GM21423 (cell line): ENCODE measurements around the gene MPZL2.
"Not testable (repeated sequence)": the region's sequence is repeated elsewhere in the genome, so short reads cannot be mapped to it uniquely, and the experiment has no call there.

Source experiments
- ATAC-seq: cut with Tn5 transposase; IDR thresholded peaks from one replicate; pipeline ENCODE4 v1.9.1; 2021; ENCODE audit warnings: mild to moderate bottlenecking, moderate library complexity; ENCODE audit not compliant: unreplicated experiment

The MPZL2 gene

GRCh38 chr11:118263695-118264568 is at the start of gene MPZL2:
Gene MPZL2, minus strand, starts transcription at chr11:118264297. Its CDS starts 144 bp downstream, at chr11:118264153.
- ATAC-seq = no peak

GRCh38 chr11:118313242-118313641 is 49.1 kb upstream of the MPZL2 start:
- no peak for ATAC-seq

DNA sequence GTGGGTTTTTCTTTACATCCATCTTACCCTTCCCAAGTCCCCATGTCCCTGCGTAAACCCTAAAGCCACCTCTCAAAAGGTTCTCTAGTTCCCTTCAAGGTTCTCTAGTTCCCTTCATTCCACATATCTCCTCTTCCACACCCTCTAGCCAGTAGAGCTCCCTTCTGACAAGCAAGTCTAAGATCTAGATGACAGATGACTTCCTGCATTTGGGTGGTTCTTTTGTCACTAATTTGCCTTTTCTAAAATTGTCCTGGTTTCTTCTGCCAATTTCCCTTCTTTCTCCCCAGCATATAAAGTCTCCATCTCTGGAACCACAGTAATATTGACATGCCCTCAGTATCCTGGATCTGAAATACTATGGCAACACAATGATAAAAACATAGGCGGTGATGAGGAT is 48.2 kb upstream of the MPZL2 start:
- ATAC-seq = no peak

- ATAC-seq = no peak
Observed at GRCh38 chr11:118311518-118311917, 47.4 kb upstream of the MPZL2 start.

DNA sequence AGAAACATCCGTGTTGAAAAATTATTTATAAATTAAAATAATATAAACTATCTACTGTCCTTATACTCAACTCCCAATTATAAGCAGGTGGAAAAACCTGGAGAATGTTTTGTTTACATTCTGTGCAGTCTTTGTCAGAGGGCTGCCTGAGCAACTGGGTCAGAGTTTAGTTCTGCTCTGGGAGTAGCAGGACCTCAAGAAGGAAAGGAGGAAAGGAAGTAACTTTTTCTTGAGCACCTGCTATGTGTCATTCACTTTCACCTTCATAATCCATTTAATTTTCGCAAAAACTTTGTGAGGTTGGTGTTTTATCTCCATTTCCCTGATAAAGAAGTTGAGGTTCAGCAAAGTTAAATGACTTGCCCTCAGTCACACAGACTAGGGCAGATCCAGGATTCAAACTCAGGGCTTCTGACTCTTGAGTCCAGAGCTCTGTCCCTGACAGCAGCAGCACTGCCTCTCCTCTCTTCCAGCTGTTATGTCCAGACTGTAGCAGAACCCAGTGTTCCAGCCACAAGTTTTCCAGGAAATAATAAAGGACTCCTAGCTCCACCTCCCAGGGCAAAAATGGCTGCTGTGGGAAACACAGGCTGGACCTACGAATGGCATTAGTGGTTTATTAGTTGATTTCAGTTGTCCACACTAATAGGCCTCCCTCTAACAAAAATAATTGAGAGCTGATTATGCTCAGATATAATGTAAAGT is 46.8 kb upstream of the MPZL2 start:
- ATAC-seq = no peak

GRCh38 chr11:118310271-118310670 is 46.2 kb upstream of the MPZL2 start:
- ATAC-seq = no peak

GRCh38 chr11:118308995-118309528 is 45.0 kb upstream of the MPZL2 start:
- not testable (repeated sequence) for ATAC-seq

DNA sequence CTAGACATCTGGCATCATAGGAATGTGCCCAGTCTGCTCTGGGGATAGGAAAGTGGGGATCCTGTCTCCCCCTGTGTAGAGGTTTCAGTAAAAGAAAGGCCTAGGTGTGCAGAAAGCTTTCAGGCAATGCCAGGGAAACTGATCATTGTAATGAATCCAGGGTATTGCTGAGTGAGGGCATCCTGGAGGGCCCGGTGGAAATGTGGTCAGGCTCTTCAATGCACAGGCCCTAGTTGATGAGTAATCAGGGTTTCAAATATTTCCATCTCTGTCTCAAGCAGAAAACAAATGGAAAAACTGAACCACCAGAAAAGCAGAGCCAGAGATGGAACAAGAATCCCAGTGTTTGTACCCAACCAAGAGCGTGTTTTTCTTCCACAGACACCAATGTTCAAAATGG is 42.5 kb upstream of the MPZL2 start:
- ATAC-seq = no peak

- ATAC-seq = no peak
Observed at GRCh38 chr11:118305726-118306125, 41.6 kb upstream of the MPZL2 start.

DNA sequence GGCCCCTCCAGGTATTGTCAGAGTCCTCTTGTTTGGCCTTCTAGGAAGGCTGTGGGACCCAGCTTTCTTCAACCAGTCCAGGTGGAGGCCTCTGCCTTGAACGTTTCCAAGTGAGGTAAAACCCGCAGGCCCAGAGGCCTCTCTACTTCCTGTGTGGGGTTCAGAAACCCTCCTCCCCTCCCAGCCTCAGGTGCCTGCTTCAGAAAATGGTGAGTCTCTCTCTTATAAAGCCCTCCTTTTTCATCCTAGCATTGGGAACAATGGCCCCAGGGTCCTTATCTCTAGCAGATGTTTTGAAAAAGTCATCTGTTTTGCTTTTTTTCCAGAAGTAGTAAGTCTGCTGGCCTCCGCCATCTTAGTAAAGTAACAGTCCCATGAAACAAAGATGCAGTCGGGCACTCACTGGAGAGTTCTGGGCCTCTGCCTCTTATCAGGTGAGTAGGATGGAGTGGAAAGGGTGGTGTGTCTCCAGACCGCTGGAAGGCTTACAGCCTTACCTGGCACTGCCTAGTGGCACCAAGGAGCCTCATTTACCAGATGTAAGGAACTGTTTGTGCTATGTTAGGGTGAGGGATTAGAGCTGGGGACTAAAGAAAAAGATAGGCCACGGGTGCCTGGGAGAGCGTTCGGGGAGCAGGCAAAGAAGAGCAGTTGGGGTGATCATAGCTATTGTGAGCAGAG is 40.6 kb upstream of the MPZL2 start, which contains the start of gene CD3E:
TSS of gene CD3E (plus strand) at position 163 of the 681 bp plus-strand sequence. CDS start at position 386, 223 bp downstream.
- no peak for ATAC-seq

DNA sequence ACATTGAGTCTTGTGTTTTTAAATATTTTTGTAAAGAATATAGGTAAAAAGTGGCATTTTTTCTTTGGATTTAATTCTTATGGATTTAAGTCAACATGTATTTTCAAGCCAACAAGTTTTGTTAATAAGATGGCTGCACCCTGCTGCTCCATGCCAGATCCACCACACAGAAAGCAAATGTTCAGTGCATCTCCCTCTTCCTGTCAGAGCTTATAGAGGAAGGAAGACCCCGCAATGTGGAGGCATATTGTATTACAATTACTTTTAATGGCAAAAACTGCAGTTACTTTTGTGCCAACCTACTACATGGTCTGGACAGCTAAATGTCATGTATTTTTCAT is 40.1 kb upstream of the MPZL2 start:
- ATAC-seq = no peak

DNA sequence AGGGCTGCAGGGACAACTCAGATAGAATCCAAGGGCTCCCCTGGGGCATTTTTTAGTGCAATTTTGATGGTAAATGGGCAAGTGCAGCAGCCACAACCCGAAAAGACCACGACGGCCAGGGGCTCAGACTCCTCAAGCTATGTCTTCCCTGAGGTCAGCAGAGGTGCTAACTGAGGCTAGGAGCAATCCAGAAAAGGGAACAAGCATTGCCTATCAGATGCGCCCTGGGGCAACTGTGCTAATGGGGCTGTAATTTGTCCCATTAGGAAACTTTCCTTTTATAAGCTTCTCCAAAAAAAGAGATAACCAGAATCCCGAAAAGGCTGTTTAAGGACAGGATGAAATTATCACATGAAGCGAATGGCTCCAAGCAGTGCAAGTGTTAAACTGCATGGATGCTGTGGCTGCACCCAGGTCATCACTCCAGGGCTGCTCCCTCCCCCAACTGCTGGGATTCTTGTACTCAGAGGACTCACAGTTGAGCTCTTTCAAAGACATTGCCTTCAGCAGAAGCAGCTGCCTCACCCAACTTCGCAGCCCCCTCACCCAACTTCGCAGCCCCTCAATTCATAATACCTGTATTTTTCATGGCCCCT is 37.6 kb upstream of the MPZL2 start:
- no peak for ATAC-seq

DNA sequence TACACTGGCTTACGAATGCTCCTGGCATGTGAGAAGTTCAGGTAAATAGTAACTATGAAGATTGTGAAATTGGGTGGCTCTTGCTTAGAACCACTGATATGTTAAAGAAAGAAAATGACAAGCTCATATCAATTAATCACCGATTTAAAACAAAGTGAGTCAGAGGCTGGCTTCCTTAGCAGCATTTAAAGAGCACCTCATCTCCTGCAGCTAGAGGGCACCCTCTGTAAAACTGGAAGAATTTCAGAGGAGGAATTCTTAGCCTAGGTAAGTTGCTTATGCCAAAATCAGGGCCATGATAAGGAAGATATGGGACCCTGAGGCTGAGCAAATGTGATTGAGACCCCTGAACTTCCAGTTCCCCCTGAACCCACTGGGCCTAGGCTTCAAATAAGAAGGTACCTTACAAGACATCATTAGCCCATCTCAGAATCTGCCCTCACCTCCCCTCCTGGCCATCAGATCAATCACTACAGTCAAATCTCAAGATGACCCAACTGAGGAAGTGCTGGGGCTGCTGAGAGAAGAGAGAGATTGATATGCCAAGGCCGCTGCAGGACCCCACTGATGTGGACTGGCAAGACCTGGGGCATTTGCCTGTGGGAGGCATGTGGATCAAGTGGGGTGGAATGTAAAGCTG is 31.8 kb upstream of the MPZL2 start:
- ATAC-seq = no peak

DNA sequence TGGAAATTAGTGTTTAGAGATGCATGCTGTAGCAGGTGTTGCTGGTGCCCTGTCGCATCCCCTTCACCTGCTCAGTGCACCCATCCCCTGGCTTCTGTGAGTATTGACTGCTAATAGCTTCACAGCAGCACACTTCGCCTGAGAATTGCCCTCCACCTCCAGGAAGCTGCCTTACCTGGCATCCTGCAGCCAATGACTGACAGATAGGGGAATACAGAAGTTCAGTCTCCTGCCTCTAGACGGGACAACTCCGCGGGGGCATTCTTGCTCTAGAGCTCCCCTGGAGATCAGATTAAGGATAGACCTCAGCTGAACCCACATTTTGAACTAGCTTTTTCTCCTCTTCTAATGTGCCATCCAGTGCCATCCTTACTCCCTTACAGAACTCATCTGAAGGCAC is 31.1 kb upstream of the MPZL2 start:
- no peak for ATAC-seq

DNA sequence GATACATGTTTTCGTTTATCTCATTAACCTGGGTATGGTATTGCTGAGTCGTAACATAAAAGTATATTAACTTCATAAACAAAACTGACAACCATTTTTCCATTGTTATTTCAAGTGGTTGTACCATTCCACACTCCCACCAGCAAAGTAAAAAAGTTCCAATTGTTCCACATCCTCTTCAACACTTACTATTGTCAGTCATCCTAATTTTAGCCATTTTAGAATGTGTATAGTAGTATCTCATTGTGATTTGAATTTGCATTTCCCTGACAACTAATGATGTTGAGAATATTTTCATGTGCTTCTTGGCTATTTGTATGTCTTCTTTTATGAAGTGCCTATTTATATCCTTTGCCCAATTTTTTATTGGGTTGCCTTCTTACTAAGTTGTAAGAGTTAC is 30.0 kb upstream of the MPZL2 start:
- ATAC-seq = no peak

- no peak for ATAC-seq
Observed at GRCh38 chr11:118291477-118292135, 27.5 kb upstream of the MPZL2 start.

GRCh38 chr11:118290923-118291322 is 26.8 kb upstream of the MPZL2 start:
- ATAC-seq = no peak

- ATAC-seq = no peak
Observed at GRCh38 chr11:118289401-118289800, 25.3 kb upstream of the MPZL2 start.

DNA sequence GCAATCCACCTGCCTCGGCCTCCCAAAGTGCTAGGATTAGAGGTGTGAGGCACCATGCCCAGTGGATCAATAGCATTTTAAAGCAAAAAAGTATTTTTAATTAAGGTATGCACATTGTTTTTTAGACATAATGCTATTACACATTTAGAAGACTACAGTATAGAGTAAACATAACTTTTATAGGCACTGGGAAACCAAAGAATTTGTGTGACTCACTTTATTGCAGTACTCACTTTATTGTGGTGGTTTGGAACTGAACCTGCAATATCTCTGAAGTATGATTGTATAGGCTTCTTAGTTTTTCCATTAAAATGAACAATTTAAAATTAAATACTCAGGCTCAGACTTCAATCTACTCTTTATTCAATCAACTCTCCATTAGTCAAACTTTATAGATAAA is 22.9 kb upstream of the MPZL2 start:
- ATAC-seq = no peak

GRCh38 chr11:118286545-118286944 is 22.4 kb upstream of the MPZL2 start:
- ATAC-seq = no peak
